ENCODE measurements around the gene COG4.

DNA sequence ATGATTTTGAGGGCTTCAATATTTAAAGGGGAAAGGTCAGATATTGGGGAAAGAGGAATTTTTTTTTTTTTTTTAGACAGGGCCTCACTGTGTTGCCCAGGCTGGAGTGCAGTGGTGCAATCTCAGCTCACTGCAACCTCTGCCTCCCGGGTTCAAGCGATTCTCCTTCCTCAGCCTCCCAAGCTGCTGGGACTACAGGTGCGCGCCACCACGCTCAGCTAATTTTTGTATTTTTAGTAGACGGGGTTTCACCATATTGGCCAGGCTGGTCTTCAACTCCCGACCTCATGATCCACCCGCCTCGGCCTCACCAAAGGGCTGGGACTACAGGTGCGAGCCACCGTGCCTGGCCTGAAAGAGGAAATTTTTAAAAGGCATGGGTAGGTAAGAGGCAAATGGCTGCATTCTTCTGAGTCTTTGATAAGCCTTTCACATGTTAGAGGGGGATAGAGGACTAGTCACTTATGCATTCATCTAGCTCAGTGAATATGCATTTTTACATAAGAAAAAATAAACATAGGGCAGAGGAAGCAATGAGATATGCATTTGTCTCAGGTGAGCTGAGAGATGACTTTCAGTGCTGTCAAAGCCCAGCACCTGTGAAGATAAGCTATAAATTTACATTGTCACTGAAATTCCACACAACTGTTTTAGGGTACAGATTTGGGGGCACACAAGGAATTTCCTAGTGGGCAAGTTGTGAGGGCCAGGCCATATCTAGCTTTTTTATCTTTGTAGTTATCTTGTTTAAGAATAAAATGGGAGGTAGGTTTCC is 70.0 kb downstream of the COG4 start:
- TF ChIP-seq EZH2 (IDR thresholded peaks at IDR 0.05; ENCODE audit: borderline replicate concordance, low read depth, low read length, severe bottlenecking) = no peak
- no peak for TF ChIP-seq CTCF (IDR thresholded peaks at IDR 0.05; ENCODE audit: borderline replicate concordance, extremely low read depth, low read length, poor library complexity, severe bottlenecking)
